ENCODE data around the gene USP32. TPM values are rescaled to one million over a fixed set of nuclear protein-coding genes. Genes with fewer than 3 reads are reported as not detected.

The USP32 gene
- total RNA-seq, 2 experiments from 2014 or later: 35.8 to 40.1 TPM

DNA sequence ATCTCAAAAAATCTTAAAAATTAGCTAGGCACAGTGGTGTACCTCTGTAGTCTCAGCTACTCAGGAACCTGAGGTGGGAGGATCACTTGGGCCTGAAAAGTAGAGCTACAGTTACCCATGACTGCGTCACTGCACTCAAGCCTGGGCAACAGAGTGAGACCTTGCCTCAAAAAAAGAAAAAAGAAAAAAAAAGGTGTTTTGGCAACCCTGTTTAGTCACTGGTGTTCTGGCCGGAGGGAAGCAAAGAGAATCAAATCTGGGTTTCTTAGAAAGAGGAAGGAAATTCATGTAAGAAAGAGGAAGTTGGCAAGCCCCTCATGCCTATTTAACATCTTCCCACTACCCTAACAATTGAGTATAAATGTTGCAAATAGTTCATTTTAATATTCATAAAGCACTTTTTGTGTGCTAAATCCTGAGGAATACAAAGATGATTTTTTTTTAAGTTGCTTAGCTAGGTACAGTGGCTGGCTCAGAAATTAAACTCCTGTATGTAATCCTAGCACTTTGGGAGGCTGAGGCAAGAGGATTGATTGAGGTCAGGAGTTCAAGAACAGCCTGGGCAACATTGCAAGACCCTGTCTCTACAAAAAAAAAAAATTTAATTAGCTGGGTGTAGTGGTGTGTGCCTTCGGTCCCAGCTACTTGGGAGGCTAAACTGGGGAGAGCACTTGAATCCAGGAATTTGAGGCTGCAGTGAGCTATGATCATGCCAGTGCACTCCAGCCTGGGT is 6.5 kb upstream of the USP32 start:
- no peaks in the 10 kb centered on the region for H3K36me3 Mint-ChIP-seq (ENCODE audit: low read depth)
- H3K27ac Mint-ChIP-seq: peak overlapping the region; percentile 66
- H3K27me3 Mint-ChIP-seq: peaks cover 2% of the 10 kb centered on the region
- POLR2A ChIA-PET: interaction anchor here (0.9 kb wide), 1 partner anchor 8 kb away, joined by 5 read pairs; no protein-coding TSS in a partner anchor
- DNase-seq: no peak
- CTCF ChIA-PET: interaction anchor here (1.2 to 1.7 kb wide), 2 partner anchors 10 to 257 kb away, joined by 4 to 6 read pairs; no protein-coding TSS in a partner anchor
- H3K9me3 Mint-ChIP-seq: no peaks in the 10 kb centered on the region
- H3K4me1 Mint-ChIP-seq: peaks cover 30% of the 10 kb centered on the region
- no peak overlapping the region for H3K4me3 Mint-ChIP-seq

DNA sequence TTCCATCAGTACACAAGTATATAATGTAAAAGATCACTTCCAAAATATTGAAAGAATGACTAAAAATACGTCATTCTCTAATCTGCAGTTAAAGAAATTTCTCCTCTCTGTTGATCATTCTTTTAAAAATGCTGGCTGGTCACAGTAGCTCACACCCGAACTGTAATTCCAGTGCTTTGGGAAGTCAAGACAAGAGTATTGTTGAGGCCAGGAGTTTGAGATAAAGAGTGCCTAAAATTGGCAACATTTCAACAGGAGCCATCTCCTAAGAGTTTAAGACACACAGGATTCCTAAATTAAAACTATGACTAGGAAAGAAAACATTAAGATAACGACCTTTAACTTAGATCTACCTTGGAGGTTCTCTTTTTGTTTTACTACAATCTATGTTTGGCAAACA is 4.5 kb upstream of the USP32 start:
- CTCF ChIA-PET: no interaction called here
- H3K36me3 Mint-ChIP-seq (ENCODE audit: low read depth): no peaks in the 10 kb centered on the region
- peaks cover 39% of the 10 kb centered on the region for H3K4me1 Mint-ChIP-seq
- POLR2A ChIA-PET: no interaction called here
- peaks cover 2% of the 10 kb centered on the region for H3K27me3 Mint-ChIP-seq
- no peak overlapping the region for H3K4me3 Mint-ChIP-seq
- no peak for DNase-seq
- H3K27ac Mint-ChIP-seq: no peak overlapping the region
- no peaks in the 10 kb centered on the region for H3K9me3 Mint-ChIP-seq

- POLR2A ChIA-PET: no interaction called here
- no peaks in the 10 kb centered on the region for H3K36me3 Mint-ChIP-seq (ENCODE audit: low read depth)
- no peak for DNase-seq
- peaks cover 45% of the 10 kb centered on the region for H3K4me1 Mint-ChIP-seq
- peaks cover 2% of the 10 kb centered on the region for H3K27me3 Mint-ChIP-seq
- no peaks in the 10 kb centered on the region for H3K9me3 Mint-ChIP-seq
- no peak overlapping the region for H3K4me3 Mint-ChIP-seq
- H3K27ac Mint-ChIP-seq: no peak overlapping the region
- CTCF ChIA-PET: interaction anchor here (0.6 to 0.7 kb wide), 2 partner anchors 25 to 132 kb away, joined by 3 read pairs; no protein-coding TSS in a partner anchor
Measured at GRCh38 chr17:60395508-60396065, 3.7 kb upstream of the USP32 start.

DNA sequence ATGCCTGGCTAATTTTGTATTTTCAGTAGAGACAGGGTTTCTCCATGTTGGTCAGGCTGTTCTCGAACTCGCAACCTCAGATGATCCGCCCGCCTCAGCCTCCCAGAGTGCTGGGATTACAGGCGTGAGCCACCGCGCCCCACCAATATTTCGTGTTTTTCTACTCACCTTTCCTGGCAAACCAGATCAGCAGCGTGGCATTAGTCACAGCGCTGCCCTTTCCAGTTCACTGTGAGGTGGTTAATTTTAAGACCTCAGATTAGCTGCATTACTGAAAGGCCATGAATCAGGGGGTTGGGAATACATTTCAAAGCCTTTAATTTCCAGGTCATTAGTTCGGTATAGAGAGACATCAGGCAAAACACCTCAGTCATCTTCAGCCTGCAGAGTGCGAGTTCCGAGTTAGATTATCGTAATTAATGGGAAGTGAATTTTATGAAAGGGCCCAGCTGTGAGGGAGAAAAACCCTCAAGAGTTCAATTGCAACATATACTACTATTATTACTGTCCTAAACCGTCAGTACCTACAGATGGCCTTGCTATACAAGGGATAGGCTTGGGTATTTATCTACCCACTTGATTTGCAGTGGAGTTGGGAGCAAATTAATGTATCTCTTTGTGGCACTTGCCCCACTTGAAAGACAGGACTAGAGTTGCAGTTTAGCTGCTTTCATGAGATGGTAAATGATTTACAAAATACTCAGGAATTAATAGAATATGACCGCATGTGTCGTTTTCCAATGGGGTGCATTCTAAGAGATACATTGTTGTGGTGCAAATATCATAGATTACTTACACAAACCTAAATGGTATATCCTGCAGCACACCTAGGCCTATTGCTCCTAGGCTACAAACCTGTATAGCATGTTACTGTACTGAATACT is 2.1 kb upstream of the USP32 start:
- H3K27ac Mint-ChIP-seq: peak overlapping the region; percentile 44
- H3K9me3 Mint-ChIP-seq: no peaks in the 10 kb centered on the region
- no peak overlapping the region for H3K4me3 Mint-ChIP-seq
- no peaks in the 10 kb centered on the region for H3K27me3 Mint-ChIP-seq
- H3K36me3 Mint-ChIP-seq (ENCODE audit: low read depth): no peaks in the 10 kb centered on the region
- ChIA-PET CTCF (no interaction called here), POLR2A (no interaction called here)
- no peak for DNase-seq
- H3K4me1 Mint-ChIP-seq: peaks cover 49% of the 10 kb centered on the region

DNA sequence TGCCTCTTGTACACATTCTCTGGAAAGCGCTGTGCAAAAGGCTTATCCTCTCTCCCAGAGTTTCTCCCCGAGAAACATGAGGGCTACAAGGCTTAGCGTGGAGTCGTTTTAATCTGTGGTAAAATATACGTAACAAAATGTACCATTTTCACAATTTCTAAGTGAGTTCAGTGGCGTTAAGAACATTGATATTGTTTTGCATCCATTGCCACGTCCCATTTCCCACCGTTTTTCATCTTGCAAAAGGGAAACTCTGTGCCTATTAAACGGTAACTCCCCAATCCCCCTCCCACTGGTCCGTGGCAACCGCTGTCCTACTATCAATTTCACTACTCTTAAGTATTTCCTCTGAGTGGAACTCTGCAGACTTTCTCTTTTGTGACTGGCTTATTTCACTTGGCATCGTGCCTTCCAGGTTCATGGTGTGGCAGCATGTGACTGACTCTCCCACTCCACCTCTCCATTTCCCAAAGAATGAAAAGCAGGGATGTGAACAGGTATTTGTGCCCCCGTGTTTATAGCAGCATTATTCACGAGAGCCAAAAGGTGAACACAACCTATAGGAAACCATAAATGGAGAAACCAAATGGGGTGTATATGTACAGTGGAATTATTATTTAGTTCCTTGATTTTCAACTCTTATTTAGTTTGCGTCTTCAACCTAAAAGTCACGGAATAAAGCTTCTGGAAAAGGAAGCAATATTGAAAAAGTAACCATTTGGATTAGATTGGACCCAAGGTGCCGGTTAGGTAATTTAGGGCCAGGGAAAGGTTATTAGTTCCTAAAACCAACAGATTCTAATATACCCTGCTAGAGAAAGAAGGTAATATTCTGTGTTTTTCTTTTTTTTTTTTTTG is 1.1 kb upstream of the USP32 start:
- H3K4me1 Mint-ChIP-seq: peaks cover 50% of the 10 kb centered on the region
- POLR2A ChIA-PET: interaction anchor here (0.8 to 2.6 kb wide), 12 partner anchors 7 to 284 kb away, joined by 3 to 17 read pairs (median 4); partner anchors contain the start of genes BCAS3 and PPM1D
- H3K36me3 Mint-ChIP-seq (ENCODE audit: low read depth): no peaks in the 10 kb centered on the region
- H3K9me3 Mint-ChIP-seq: no peaks in the 10 kb centered on the region
- DNase-seq: peak; percentile 40
- no peaks in the 10 kb centered on the region for H3K27me3 Mint-ChIP-seq
- peak overlapping the region; percentile 90 for H3K27ac Mint-ChIP-seq
- CTCF ChIA-PET: interaction anchor here (1.3 to 1.8 kb wide), 2 partner anchors 10 to 162 kb away, joined by 5 read pairs; no protein-coding TSS in a partner anchor
- H3K4me3 Mint-ChIP-seq: peak overlapping the region; percentile 94

GRCh38 chr17:60391471-60392041 is 377 bp downstream of the USP32 start:
- Mint-ChIP-seq H3K9me3 (no peaks in the 10 kb centered on the region), H3K4me1 (peaks cover 49% of the 10 kb centered on the region), H3K27me3 (no peaks in the 10 kb centered on the region), H3K36me3 (ENCODE audit: low read depth) (no peaks in the 10 kb centered on the region), H3K4me3 (peak overlapping the region; percentile 94), H3K27ac (peak overlapping the region; percentile 90)
- DNase-seq: no peak
- POLR2A ChIA-PET: interaction anchor here (0.7 to 2.6 kb wide), 17 partner anchors 9 to 772 kb away, joined by 3 to 17 read pairs (median 4); partner anchors contain the start of genes BCAS3, CLTC, HEATR6 and PPM1D
- CTCF ChIA-PET: interaction anchor here (0.6 to 1.8 kb wide), 11 partner anchors 9 to 285 kb away, joined by 3 to 5 read pairs (median 4); no protein-coding TSS in a partner anchor

DNA sequence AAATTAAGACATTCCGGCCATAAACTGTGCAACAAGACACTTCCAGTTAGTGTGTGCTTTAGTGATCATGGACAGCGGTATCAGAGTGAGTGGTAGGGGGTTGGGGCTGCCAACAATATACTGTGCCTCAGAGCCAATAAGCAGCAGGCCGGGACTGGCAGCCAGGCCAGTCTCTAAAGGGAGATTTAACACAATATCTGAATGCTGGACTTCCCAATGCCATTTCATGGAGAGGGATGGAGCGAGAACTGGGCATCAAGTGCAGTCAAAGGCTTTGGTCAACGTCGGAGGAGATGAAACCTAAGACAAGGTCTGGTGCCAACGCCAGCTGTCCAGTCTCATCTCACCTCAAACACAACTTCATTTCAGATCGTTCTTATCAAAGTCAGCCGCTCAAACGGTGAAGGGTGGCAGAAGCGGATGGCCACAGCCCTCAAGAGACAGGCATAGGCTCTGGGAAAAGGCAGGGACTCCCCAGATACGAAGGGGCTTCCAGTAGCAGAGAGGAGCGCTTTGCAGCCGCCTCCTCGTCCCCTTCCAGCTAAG is 935 bp downstream of the USP32 start:
- CTCF ChIA-PET: interaction anchor here (1.0 to 1.8 kb wide), 4 partner anchors 35 to 179 kb away, joined by 4 to 5 read pairs (median 4); no protein-coding TSS in a partner anchor
- Mint-ChIP-seq H3K27ac (peak overlapping the region; percentile 90), H3K36me3 (ENCODE audit: low read depth) (no peaks in the 10 kb centered on the region), H3K27me3 (no peaks in the 10 kb centered on the region), H3K9me3 (no peaks in the 10 kb centered on the region), H3K4me1 (peaks cover 49% of the 10 kb centered on the region), H3K4me3 (peak overlapping the region; percentile 94)
- POLR2A ChIA-PET: interaction anchor here (1.0 to 2.6 kb wide), 9 partner anchors 9 to 286 kb away, joined by 3 to 17 read pairs (median 7); partner anchors contain the start of genes BCAS3 and PPM1D
- DNase-seq: peak; percentile 33

DNA sequence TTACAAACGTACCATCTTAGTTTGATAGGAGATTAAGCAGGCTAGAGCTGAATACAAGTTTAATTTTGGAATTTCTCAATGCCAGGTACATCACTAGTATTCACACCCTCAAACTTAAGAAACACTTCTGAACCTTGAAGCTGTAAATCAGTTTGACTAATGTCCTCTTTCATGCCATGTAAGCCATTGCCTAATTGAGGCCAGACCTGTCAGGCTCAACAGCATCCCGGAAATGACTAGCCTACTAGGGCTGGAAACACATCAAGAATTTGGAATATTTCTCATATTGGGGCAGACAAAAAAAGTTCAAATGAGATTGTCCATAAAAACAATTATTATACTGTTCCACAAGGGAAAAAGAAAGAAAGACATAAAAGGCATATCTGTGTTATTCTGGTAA is 1.7 kb downstream of the USP32 start:
- no peak overlapping the region for H3K27ac Mint-ChIP-seq
- peaks cover 44% of the 10 kb centered on the region for H3K4me1 Mint-ChIP-seq
- H3K27me3 Mint-ChIP-seq: no peaks in the 10 kb centered on the region
- CTCF ChIA-PET: interaction anchor here (1.0 kb wide), 1 partner anchor 247 kb away, joined by 3 read pairs; no protein-coding TSS in a partner anchor
- peaks cover under 1% of the 10 kb centered on the region for H3K36me3 Mint-ChIP-seq (ENCODE audit: low read depth)
- POLR2A ChIA-PET: no interaction called here
- peak overlapping the region; percentile 34 for H3K4me3 Mint-ChIP-seq
- no peak for DNase-seq
- H3K9me3 Mint-ChIP-seq: no peaks in the 10 kb centered on the region

- Mint-ChIP-seq H3K27me3 (no peaks in the 10 kb centered on the region), H3K36me3 (ENCODE audit: low read depth) (peaks cover 4% of the 10 kb centered on the region), H3K4me3 (no peak overlapping the region), H3K4me1 (peaks cover 54% of the 10 kb centered on the region), H3K27ac (no peak overlapping the region), H3K9me3 (no peaks in the 10 kb centered on the region)
- no peak for DNase-seq
- CTCF ChIA-PET: interaction anchor here (0.9 to 1.3 kb wide), 2 partner anchors 9 to 158 kb away, joined by 3 to 6 read pairs; no protein-coding TSS in a partner anchor
- POLR2A ChIA-PET: no interaction called here
Measured at GRCh38 chr17:60388742-60389141, 3.2 kb downstream of the USP32 start.

GRCh38 chr17:60387666-60388065 is 4.3 kb downstream of the USP32 start:
- peaks cover 50% of the 10 kb centered on the region for H3K4me1 Mint-ChIP-seq
- CTCF ChIA-PET: no interaction called here
- no peaks in the 10 kb centered on the region for H3K9me3 Mint-ChIP-seq
- H3K4me3 Mint-ChIP-seq: no peak overlapping the region
- DNase-seq: no peak
- no peaks in the 10 kb centered on the region for H3K27me3 Mint-ChIP-seq
- peaks cover 4% of the 10 kb centered on the region for H3K36me3 Mint-ChIP-seq (ENCODE audit: low read depth)
- no peak overlapping the region for H3K27ac Mint-ChIP-seq
- POLR2A ChIA-PET: no interaction called here

GRCh38 chr17:60386147-60387058 is 5.5 kb downstream of the USP32 start:
- Mint-ChIP-seq H3K27ac (no peak overlapping the region), H3K36me3 (ENCODE audit: low read depth) (peaks cover 4% of the 10 kb centered on the region), H3K4me1 (peaks cover 49% of the 10 kb centered on the region), H3K4me3 (no peak overlapping the region), H3K9me3 (no peaks in the 10 kb centered on the region), H3K27me3 (no peaks in the 10 kb centered on the region)
- CTCF ChIA-PET: no interaction called here
- POLR2A ChIA-PET: interaction anchor here (0.6 kb wide), 1 partner anchor 79 kb away, joined by 4 read pairs; no protein-coding TSS in a partner anchor
- DNase-seq: no peak
